GM21786 (cell line): ENCODE data around the gene TRIM43.
"Not testable (repeated sequence)": the region's sequence is repeated elsewhere in the genome, so short reads cannot be mapped to it uniquely, and the experiment has no call there.

Experiments used
- ATAC-seq: cut with Tn5 transposase; IDR thresholded peaks from one replicate; pipeline ENCODE4 v1.9.1; 2021; ENCODE audit not compliant: unreplicated experiment

The TRIM43 gene

DNA sequence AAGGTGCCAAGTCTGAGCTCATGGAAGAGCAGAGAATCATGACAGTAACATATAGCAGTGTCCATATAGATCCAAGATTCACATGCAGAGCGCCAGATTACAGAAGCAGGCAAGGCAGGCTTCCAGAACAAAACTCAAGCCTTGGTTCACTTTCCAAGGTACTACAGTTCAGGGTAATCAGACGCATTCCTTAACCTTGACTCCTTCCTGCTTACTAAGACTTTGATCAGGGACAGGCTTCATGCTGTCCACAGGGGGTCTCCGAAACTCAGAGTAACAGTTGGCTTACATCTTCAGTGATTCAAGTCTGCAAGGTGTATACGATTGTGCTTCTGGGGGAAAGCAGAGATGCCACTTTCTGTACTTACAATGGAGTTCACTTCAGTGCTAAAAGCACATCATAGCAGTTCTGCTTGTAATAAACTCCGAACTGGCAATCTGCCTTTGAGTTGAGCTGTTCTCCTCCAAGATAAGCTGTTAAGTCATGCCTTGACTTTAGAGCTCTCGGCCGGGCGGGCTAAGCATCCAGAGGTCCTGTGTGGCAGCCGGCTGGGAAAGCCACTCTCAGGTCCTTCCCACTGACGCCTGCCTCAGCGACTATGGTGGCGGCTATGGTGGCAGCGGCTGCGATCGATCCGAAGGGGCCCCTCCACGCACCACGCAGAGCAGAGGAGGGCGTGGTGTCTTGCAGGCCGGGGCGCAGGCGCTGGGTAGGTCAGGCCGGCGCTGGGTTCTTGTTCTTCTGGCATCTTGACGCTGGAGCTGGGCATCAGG is 48.9 kb downstream of the TRIM43 start:
- ATAC-seq = not testable (repeated sequence)

- ATAC-seq = not testable (repeated sequence)
Measured at GRCh38 chr2:95641289-95641575, 49.4 kb downstream of the TRIM43 start.

DNA sequence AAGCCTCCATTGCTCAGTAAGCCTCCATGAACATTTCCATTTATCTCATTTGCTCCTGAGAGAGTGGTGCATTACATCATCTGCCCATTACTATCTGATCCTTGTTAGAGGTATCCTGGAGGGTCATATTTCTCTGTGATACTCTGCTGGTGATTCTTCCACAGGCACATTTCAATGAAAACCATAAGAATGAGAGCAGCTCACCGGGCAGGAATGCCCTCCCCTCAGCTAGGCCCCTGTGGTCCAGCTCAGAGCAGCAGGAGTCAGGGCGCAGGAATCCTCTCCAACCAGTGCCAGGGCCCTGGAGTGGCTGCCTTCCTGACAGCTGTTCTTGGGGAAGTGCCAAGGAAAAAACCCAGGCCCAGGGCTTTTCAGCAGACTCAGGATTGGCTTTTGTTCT is 50.0 kb downstream of the TRIM43 start:
- ATAC-seq = not testable (repeated sequence)

DNA sequence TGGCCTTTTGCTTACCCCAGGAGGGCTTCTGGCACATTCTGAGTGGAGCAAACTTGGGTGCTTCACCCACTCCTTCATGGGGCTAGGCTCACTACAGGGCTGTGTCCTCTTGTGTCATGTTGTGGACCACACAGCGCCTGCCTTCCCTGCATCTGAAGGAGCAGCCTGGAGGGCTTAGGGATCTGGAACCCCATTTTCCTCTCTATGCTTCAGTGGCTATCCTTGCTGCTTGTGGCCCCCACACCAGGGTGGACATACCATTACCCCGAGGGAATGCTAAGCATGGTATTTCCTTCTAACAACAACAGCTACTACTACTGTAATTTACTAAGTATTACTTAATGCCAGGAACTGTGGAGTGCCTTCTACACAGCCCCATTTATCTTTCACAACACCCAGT is 50.6 kb downstream of the TRIM43 start:
- not testable (repeated sequence) for ATAC-seq

DNA sequence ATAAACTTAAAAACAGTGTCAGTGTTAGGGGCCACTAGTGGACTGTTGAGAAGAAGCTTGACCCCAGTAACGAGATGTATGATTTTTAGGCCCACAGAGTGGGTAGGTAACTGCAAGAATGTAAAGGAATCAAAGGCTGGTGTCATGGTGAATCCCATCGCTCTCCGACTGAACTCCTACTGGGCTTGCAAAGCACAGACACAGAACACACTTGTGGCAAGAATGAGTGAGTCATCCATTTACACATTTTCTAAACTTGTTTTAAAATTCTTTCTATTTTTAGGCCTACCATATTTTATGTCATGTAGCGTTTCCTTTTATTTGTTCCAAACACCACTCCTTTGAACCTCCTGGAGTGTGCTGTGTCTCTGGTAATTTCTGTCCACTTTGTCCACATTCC is 51.1 kb downstream of the TRIM43 start:
- ATAC-seq = not testable (repeated sequence)

DNA sequence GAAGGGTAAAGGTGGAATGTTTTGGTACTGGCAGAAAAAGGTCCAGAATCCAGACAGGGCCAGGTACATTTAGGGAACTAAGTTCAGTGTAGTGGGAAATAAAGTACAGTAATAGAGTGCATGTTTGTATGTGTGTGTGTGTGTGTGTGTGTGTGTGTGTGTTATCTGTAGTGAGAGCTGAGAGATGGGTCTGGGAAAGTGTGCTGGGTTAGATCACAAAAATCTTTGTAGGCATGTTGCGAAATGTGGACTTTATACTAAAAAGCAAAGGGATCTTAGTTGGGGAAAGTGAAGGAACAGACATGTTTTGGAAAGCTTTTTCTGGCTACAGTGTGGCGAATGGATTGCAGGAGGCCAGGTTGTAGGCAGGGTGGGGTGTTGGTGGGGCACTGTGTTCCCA is 53.5 kb downstream of the TRIM43 start:
- not testable (repeated sequence) for ATAC-seq

- not testable (repeated sequence) for ATAC-seq
Measured at GRCh38 chr2:95646274-95646994, 54.6 kb downstream of the TRIM43 start.

DNA sequence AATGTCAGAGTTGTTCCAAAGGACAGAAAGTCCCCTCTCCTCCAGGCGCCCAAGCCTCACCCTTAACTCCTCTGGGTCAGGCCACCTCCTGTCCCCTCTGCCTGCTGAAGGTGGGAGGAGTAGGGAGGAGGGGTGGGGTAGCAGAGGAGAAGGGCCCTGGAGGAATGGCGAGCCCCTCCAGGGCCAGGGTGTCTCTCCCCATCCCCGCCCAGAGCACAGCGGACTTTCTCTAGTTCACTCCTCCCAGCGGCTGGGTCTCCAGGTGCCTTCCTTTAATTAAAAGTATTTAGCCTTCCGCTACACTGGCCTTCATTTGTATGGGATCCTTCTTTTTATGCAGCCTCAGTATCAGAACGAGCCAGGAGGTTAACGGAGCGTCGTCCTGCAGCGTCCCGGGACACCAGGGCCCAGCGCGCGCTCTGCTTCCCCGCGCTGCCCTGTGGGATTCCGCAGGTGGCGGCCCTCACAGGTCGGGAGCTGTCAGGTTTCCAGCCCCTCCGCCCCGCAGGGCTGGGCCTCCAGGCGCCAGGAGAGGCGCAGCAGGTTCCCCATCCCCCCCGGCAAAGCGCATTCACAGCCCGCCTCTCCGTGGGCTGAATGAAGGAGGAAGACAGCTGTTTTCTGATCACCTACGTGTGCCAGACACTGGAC is 57.2 kb downstream of the TRIM43 start:
- not testable (repeated sequence) for ATAC-seq
